HG03066 (cell line): ENCODE measurements around the gene CAPN6.

ENCODE experiments used
- ATAC-seq: cut with Tn5 transposase; IDR thresholded peaks from one replicate; pipeline ENCODE4 v1.9.1; 2021; ENCODE audit warnings: low read depth; ENCODE audit not compliant: unreplicated experiment

CAPN6 gene

GRCh38 chrX:111207851-111208250, 62.4 kb downstream of the CAPN6 start:
- ATAC-seq, result no peak

GRCh38 chrX:111200327-111200726, 70.0 kb downstream of the CAPN6 start:
- ATAC-seq, result no peak

GRCh38 chrX:111199505-111199904, 70.8 kb downstream of the CAPN6 start:
- ATAC-seq, result no peak
